HG03575 (cell line): ENCODE results near the gene CNTN6.

Experiments
- ATAC-seq: cut with Tn5 transposase; IDR thresholded peaks from one replicate; pipeline ENCODE4 v1.9.1; 2021; ENCODE audit not compliant: unreplicated experiment, insufficient number of reproducible peaks, low FRiP score; ENCODE audit errors: extremely low read depth

The CNTN6 gene

DNA sequence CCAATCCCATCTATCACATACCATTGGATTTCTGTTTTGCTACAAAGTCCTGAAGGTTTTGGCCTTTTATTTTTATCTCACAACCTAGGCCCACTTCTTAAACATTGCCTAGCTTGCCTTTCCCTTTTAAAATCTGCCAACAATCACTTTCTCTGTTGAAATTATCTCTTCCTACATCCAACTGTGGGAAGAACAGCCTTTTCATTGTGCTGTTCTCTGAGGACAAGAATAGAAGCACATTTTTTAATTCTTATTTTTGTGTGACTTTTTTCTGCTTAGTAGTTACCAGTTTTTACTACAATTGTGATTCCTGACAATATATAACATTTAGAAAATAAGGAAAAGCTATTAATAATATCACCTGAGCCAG lies 159.2 kb downstream of the CNTN6 start:
- no peak for ATAC-seq

DNA sequence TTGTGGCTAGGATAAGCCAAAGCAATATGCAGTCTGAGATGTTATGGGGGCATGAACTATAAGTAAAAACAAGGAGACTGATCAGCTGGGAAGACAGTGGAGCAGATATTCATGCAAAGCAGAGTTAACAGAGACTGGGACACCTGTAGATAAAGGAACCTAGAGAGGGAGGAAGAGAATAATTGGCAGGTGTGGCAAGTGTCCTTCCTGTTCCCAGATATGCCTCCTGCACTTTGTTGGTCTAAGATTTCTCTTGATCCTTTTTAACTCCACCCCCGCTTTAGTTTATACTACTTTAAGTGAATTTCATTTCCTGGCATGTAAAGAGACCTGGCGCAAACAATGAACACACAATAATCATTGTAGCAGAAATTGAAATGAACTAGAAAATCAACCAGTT lies 169.4 kb downstream of the CNTN6 start:
- ATAC-seq: no peak

DNA sequence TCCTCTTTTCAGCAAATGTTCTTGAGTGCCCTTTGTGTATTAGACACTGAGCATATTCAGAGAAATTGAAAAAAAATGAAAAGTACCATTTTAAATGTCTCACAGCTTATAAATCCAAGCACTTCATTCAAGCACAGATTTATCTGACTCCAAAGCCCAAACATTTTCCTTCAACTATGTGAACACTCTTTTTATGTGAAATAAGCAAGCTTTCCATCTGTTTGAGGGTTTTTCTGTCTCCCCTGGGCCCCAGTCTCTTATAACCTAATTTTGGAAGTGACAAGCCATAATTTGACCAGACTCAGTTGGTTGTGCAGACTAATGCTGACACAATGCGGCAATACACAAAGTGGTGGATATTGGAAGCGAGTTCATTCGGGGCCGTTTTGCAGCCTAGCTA lies 170.3 kb downstream of the CNTN6 start:
- no peak for ATAC-seq

DNA sequence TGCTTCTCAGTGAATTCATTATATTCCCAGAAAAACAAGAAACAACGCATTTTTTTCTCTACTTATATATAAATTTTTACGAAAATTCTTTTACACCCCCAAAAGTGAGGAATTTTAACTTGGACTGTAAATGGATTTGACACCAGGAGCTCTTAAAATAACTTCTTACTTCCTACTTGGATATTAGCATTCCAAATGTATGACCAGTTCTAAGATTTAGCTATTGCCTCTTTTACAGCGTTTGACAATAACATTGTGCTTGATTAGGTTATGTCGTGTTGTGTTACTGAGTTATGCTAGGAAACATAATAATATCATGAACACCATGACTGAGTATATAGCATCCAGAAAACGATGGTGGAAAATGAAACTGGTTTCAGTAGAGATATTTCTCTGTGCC lies 177.0 kb downstream of the CNTN6 start:
- ATAC-seq: no peak

DNA sequence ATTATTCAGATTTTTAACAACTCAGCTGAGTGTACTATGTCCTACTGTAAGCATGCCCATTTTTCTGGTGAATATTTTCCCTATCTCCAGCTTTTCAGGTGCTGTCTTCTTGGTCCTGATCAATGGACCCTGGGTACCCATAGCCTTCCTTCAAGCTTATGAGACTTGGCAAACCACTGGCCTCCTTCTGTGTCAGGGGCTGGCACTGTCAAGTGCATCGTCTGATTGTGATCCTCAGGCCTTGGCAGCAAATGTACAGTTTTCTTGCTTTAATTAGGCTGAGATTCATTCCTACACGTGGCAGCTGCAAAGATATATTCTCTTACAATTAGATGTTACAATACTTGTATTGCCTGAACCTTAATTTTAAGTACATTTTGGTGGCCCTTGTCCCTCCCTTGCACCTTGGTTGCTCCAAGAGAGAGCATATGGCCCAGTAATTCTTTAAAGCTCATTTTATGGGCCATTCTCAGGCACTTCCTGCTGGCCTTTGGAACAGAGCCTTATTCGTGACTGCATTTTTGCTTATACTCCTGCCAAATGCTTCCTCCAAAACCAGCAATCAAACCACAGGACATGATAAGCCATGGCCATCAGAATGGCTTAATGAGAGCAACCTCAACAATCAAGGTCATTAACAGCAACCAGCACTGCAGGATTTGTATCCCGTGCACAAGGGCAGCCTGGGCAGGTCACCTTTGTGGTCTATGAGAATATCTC lies 179.9 kb downstream of the CNTN6 start:
- no peak for ATAC-seq

DNA sequence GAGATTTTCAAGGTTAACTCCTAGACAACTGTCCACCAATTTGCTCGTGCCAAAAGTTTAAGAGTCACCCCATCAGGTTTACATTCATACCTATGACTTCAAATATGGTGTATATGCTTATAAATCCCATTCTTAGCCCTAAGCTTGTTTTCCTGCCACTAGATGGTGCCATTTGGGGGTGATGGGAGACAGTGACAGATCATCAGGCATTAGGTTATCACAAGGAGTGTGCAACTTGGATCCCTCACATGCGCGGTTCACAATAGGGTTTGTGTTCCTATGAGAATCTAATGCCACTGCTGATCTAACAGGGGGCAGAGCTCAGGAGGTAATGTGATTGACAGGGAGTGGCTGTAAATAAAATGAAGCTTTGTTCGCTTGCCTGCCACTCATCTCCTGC lies 182.7 kb downstream of the CNTN6 start:
- ATAC-seq: no peak

DNA sequence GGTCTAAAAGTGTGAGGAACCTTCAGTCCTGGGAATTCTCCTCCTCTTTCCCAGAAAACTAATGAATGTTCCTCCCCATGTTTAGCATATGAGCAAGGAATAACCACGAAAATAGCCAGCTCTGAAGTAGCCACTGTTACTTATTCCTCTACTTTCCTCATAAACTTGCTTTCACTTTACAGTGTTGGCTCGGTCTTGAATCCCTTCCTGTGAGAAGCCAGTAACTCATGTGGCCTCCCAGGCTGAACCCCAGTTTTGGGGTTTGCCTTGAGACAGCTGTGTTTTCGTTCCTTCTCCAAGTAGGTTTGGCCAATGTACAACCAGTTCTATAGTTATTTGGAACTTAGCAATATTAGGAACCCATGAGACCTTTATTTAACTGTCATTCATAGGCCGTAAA lies 195.0 kb downstream of the CNTN6 start:
- no peak for ATAC-seq

DNA sequence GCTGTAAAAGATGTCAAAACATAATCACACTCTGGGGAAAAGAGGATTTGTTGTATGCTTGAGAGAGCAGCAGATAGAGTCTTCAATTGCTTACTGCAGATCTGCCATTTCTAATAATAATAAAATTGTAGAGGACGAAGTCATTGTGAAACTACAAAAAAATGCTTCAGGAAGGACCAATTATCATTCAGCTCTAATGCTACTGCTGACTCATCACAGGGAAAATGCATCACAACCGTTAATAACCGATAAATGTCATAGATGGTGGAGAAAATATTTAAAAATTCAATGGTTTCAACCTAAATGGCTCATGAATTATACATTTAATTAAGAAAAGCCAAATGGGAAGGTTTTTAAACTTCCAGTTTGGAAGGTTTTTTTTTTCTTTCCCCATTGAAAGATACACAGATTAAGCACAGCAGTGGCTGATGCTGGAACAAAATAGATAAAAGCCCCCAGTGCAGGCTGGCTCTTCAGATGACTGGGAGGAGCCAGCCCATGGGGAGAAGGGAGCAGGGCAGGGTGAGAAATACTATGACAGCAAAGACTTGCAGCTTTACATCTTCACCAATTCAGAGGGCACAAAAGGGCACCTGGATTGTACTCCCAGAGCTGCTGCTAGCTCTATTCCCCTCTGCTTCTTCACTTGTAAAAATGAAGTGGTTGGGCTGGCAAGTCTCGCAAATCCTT lies 196.1 kb downstream of the CNTN6 start:
- ATAC-seq: no peak

DNA sequence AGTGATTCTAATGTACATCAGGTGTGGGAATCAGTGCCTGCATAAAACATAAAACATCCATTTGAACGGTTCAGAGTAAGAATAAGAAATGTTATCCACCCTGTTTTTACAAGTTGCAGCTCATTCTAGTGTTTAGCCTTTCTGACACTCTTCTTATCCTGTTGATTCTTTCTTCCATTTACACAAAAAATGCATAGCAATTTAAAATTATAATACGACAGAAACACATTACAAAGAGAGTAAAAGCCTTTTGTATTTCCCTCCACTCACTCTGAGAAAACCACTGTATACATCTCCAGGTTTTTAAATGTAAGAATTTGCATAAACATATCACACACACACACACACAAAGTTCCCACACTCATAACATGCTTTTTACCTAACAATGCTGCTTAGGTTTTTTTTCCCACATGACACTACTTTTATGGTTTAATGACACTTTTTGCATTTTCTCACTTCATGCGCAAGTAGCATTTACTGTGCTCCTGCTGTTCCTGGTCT lies 199.8 kb downstream of the CNTN6 start:
- no peak for ATAC-seq

DNA sequence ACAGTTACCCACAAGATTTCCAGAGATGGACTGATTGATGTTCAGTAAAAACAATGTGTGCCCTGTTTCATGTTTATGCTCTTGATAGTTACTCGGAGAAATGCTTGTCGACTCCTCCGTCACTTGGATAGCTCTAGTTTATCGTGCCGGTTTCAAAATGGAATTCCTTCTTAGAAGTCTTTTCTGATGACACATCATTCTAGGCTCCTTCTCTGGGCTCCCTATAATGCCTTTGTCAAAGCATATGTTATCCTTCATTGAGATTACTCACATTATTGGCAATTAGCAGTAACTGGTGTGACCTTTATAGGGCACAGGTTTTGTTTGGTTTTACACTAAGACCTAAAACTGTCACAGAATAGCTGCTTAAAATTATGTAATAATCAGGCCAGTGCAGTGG lies 201.8 kb downstream of the CNTN6 start:
- ATAC-seq: no peak

DNA sequence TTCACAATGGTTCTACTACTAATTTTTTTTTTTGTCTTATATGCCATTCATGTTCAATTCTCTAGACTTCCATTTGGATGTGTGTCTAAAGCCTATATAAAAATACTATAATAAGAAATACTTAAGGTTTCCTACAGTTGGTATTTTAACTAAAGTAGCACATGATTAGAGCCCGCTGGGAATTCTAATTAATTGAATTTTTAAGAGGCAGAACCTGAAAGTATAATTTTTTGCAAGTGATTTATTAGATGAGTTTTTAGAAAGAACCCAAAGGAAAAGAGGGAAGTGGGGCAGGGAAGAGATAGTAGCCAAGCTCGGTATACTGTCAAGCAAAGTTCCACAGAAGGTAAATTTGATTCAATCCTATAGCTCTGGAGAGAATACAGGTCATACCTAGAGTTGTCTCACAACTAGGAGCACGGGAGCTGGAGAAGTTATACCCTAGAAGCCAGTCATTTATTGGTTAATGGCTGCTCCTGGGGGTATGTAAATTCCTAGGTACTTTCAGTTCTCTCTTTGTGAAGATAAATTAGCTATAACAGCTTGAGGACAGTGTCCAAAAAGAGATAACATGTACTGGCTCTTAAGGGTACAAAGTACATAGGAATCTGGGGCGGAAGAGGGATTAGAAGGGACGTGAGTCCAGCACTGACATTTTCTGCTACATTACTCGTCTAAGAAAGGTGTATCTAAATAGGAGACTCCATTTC lies 225.6 kb downstream of the CNTN6 start:
- no peak for ATAC-seq

DNA sequence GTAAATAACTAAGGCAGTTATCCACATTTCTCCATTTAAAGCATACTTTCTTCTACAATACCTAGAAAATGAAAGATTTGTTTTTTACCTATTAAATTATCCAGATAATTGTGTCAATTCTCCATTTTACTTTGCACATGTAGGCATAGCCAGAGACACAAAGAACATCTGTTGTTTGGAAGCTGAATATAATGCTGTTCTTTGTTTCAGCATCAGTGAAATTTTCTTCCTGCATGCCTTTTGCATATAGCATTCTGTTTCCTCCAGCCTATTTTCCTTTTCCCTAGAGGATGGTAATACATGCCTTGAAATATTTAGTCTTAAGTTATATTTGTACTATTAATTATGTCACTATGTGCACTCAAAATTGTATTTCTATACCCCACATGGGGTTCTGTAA lies 233.7 kb downstream of the CNTN6 start:
- ATAC-seq: no peak

DNA sequence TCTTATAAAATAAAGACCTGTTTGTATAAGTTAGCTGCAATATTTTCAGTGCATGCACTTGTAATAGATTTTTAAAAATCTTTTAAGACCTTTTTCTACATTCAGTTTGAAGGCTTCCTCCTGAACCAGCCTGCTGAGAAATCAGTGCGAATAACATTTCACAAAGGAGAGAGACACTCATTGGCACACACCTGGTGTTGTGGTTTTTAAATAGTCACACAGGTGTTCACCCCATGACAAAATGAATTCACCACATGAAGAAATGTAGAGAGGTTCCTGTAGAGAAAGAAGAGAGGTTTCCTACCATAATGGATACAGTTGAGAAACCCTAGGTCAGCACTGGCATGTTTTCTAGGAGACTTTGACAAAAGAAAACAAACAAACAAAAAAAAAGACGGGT lies 237.3 kb downstream of the CNTN6 start:
- no peak for ATAC-seq

DNA sequence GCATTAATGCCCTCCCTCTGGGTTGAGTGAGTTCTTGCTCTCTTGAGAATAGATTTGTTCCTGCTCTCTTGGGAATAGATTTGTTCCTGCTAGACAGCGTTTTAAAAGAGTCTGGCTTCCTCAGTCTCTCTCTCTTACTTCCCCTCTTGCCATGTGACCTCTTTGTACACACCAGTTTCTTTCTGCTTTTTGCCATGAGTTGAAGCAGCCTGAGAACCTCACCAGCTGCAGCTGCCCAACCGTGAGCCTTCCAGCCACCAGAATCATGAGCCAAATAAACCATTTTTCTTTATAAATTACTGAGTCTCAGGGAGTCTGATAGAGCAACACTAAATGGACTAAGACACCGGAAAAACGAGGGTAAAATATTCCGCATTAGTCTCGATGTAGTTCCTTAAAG lies 253.6 kb downstream of the CNTN6 start:
- ATAC-seq: no peak

DNA sequence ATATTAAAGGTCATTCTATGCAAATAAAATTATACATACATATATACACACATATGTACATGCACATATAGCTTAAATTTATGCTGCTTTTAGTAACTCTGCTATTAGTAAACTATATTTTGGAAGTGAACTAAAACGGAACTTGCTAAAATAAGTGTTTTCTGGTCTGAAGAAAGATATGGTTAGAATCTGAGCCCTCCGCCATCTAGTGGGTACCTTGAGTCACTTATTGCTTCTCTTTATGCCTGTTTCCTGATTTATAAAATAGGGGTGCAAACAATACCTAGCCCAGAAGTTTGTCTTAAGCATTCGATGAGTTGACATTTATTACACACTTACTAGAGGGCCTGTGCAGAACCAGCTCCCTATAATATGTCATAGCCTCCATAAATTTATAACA lies 255.7 kb downstream of the CNTN6 start:
- ATAC-seq: no peak

DNA sequence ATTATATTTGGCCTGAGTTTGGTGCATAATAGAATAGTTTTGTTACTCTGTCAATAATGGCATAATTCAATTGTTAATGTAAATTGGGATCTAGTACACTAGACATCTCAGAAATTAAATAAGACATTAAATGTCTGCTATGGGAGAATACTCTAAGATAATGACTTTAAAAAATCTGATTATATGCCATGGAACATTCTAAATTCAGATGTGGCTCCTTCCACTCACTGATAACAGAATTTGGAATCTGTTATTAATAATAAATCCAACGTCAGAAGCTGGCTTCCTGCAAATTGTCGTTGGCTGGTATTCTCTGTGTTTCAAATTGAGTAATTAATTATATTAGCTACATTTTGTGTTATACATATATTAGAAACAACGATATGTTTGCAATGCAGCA lies 258.1 kb downstream of the CNTN6 start:
- no peak for ATAC-seq

DNA sequence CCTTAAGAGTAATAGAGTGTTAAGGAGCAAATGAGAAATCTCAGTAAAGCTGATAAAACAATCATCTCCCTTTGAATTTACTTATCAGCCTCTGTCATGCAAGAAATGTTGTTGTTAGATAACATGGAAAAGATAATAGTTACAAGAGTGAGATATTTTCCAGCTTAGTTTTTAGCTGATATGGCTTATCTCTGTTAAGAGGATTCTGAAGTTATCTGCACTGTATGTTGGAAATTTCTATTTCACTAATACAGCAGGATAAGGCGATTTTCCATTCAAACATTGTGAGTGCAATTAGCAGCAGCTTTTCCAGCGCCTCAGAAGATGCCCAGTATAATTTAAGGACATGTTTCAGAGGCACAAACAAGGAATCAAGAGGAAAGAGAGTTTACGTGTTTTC lies 262.9 kb downstream of the CNTN6 start:
- ATAC-seq: no peak

DNA sequence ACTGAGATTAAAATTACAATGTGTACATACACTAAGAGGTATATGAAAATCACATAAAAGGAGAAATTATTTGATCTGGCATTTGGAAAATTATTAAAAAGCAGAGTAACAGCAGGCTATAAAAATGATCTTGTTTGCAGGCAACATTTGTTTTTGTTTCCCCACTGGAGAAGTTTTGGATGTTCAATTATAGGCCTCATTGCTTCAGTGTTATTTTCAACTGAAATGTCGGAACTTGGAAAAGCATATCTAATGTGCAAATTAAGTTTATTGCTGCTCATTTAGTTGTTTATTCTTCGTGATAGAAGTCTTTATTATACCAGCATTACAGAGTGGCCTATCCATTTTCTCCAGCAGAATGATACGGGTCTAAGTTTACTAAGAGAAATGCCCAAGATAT lies 263.3 kb downstream of the CNTN6 start:
- ATAC-seq: no peak

DNA sequence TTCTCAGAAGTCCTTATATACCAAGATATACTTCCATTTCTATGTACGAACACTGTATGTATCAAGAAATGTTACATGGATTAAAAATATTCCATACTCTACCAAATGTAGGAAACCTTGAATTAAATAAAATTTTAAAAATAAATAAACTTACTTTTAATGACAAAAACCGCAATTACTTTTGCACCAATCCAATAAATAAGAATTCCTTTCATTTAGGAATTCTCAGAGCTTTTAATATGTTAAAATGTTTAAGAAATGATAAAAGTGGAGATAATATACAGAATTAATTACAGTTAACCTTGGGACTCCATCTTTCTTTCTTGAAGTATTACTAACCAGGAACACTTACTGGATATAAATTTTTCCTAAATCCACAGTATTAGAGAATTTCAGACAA lies 272.7 kb downstream of the CNTN6 start:
- ATAC-seq: no peak

DNA sequence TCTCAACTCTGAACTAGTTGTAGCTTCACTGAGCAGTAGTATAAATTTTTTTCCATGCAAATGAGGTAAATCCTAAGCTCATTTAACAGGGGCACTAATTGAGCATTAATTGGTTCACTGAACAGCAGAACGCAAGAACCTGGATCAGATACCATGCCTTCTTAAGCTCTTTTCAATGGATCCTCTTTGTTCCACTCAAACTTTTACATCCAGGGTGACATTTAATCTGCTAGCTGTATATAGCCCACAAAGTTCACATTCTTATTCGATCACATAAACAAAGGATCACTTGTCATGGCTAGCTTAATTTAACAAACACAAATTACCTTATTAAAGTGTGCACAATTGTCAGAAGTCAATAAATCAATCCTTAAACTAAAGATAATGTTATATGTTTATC lies 281.6 kb downstream of the CNTN6 start:
- no peak for ATAC-seq
